Measurements from ENCODE around the gene ARHGAP10.

GRCh38 chr4:147707892-147708672 is 23.8 kb upstream of the ARHGAP10 start:
- TF ChIP-seq CTCF (conservative IDR thresholded peaks at IDR 0.05 in 1 of 2, IDR thresholded peaks at IDR 0.05 in 1 of 2; ENCODE audit: extremely low read depth in 1 of 2, insufficient read depth in 1 of 2, low read depth in 1 of 2, low read length in 2 of 2) (peak; percentile 86 to 92), EZH2 (IDR thresholded peaks at IDR 0.05; ENCODE audit: borderline replicate concordance, low read length) (no peak)
